Activated naive CD4-positive, alpha-beta T cell treated with anti-CD3 and anti-CD28 coated beads for 36 hours (primary cell): Measurements from ENCODE around the gene CABYR. TPM values are rescaled to one million over a fixed set of nuclear protein-coding genes. Genes with fewer than 3 reads are reported as not detected.
A peak's percentile ranks its signal among the peaks of the same experiment; 100 is the strongest.

Experiments used
- CTCF ChIA-PET: fragments of 350-600 bp; sonication (Branson Sonifier 250); formaldehyde crosslinking; loops from one replicate; lab custom pipeline; 2021; ENCODE audit warnings: antibody characterized with exemption; lab: Charles Lee
- DNase-seq: peaks from one replicate; pipeline ENCODE4 v3.0.0-alpha.2; 2020
- H3K27ac Mint-ChIP-seq: one replicate; pipeline ENCODE4 v1.8.0; 2021; ENCODE audit warnings: mild to moderate bottlenecking, mixed read lengths
- H3K27me3 Mint-ChIP-seq: one replicate; pipeline ENCODE4 v1.8.0; 2021; ENCODE audit warnings: low read depth, mixed read lengths
- H3K36me3 Mint-ChIP-seq: one replicate; pipeline ENCODE4 v1.8.0; 2021; ENCODE audit warnings: low read depth, mixed read lengths
- H3K4me1 Mint-ChIP-seq: one replicate; pipeline ENCODE4 v1.8.0; 2021; ENCODE audit warnings: low read depth, mixed read lengths
- H3K4me3 Mint-ChIP-seq: one replicate; pipeline ENCODE4 v1.8.0; 2021; ENCODE audit warnings: mild to moderate bottlenecking, moderate library complexity, mixed read lengths
- H3K9me3 Mint-ChIP-seq: one replicate; pipeline ENCODE4 v1.8.0; 2021; ENCODE audit warnings: mixed read lengths
- intact Hi-C: fragments of 100-400 bp; cut with micrococcal nuclease; formaldehyde crosslinking; loops from one replicate; pipeline ENCODE4 v1.15.1; 2023
- total RNA-seq, 2 experiments: library from RNA; stranded (reverse); gene quantifications; one replicate each; pipeline ENCODE4 v1.2.3, GENCODE V29; 2021

The CABYR gene
- total RNA-seq, 2 experiments from 2014 or later: 1.2 to 1.7 TPM

GRCh38 chr18:24112874-24113615 is 25.8 kb upstream of the CABYR start:
- H3K4me3 Mint-ChIP-seq: no peak overlapping the region
- peaks cover 28% of the 10 kb centered on the region for H3K4me1 Mint-ChIP-seq
- no peaks in the 10 kb centered on the region for H3K27me3 Mint-ChIP-seq
- no peak for DNase-seq
- H3K9me3 Mint-ChIP-seq: no peaks in the 10 kb centered on the region
- H3K27ac Mint-ChIP-seq: peak overlapping the region; percentile 5
- intact Hi-C loops: no loop called here
- CTCF ChIA-PET: no interaction called here
- H3K36me3 Mint-ChIP-seq: peaks cover 8% of the 10 kb centered on the region

- CTCF ChIA-PET: interaction anchor here (1.1 to 1.4 kb wide), 3 partner anchors 196 to 412 kb away, joined by 3 to 4 read pairs (median 3); no protein-coding TSS in a partner anchor
- no peak overlapping the region for H3K27ac Mint-ChIP-seq
- H3K36me3 Mint-ChIP-seq: peaks cover 11% of the 10 kb centered on the region
- no peak overlapping the region for H3K4me3 Mint-ChIP-seq
- H3K27me3 Mint-ChIP-seq: no peaks in the 10 kb centered on the region
- intact Hi-C loops: no loop called here
- H3K4me1 Mint-ChIP-seq: peaks cover 28% of the 10 kb centered on the region
- H3K9me3 Mint-ChIP-seq: no peaks in the 10 kb centered on the region
- DNase-seq: no peak
These were observed 23.8 kb upstream of the CABYR start for GRCh38 chr18:24114924-24115549.

GRCh38 chr18:24115628-24116027 is 23.2 kb upstream of the CABYR start:
- intact Hi-C loops: no loop called here
- H3K4me1 Mint-ChIP-seq: peaks cover 28% of the 10 kb centered on the region
- CTCF ChIA-PET: interaction anchor here (1.0 to 1.1 kb wide), 3 partner anchors 98 to 413 kb away, joined by 3 read pairs; no protein-coding TSS in a partner anchor
- H3K9me3 Mint-ChIP-seq: no peaks in the 10 kb centered on the region
- DNase-seq: no peak
- peaks cover 13% of the 10 kb centered on the region for H3K36me3 Mint-ChIP-seq
- H3K27me3 Mint-ChIP-seq: no peaks in the 10 kb centered on the region
- no peak overlapping the region for H3K27ac Mint-ChIP-seq
- no peak overlapping the region for H3K4me3 Mint-ChIP-seq

GRCh38 chr18:24118750-24119577 is 19.9 kb upstream of the CABYR start:
- Mint-ChIP-seq H3K27me3 (no peaks in the 10 kb centered on the region), H3K36me3 (peaks cover 15% of the 10 kb centered on the region), H3K9me3 (no peaks in the 10 kb centered on the region), H3K4me1 (peaks cover 15% of the 10 kb centered on the region), H3K27ac (peak overlapping the region; percentile 38), H3K4me3 (no peak overlapping the region)
- CTCF ChIA-PET: interaction anchor here (0.7 to 1.5 kb wide), 11 partner anchors 12 to 497 kb away, joined by 3 to 9 read pairs (median 3); no protein-coding TSS in a partner anchor
- intact Hi-C loops: loop anchor here (1.0 to 2.0 kb wide), 9 partner anchors 43 to 616 kb away; partner anchors contain the start of gene RMC1
- DNase-seq: peak; percentile 91

GRCh38 chr18:24120676-24121075 is 18.2 kb upstream of the CABYR start:
- no peak for DNase-seq
- intact Hi-C loops: no loop called here
- CTCF ChIA-PET: interaction anchor here (0.6 to 1.7 kb wide), 4 partner anchors 40 to 589 kb away, joined by 3 to 9 read pairs (median 6); no protein-coding TSS in a partner anchor
- Mint-ChIP-seq H3K4me1 (peaks cover 3% of the 10 kb centered on the region), H3K36me3 (peaks cover 14% of the 10 kb centered on the region), H3K9me3 (no peaks in the 10 kb centered on the region), H3K4me3 (no peak overlapping the region), H3K27me3 (no peaks in the 10 kb centered on the region), H3K27ac (no peak overlapping the region)

- CTCF ChIA-PET: interaction anchor here (1.5 kb wide), 1 partner anchor 203 kb away, joined by 3 read pairs; no protein-coding TSS in a partner anchor
- H3K36me3 Mint-ChIP-seq: peaks cover 12% of the 10 kb centered on the region
- H3K4me1 Mint-ChIP-seq: no peaks in the 10 kb centered on the region
- H3K9me3 Mint-ChIP-seq: no peaks in the 10 kb centered on the region
- H3K4me3 Mint-ChIP-seq: no peak overlapping the region
- H3K27me3 Mint-ChIP-seq: no peaks in the 10 kb centered on the region
- no peak overlapping the region for H3K27ac Mint-ChIP-seq
- intact Hi-C loops: no loop called here
- no peak for DNase-seq
These were observed 17.2 kb upstream of the CABYR start for GRCh38 chr18:24121625-24122024.

- Mint-ChIP-seq H3K4me3 (no peak overlapping the region), H3K27ac (no peak overlapping the region), H3K27me3 (no peaks in the 10 kb centered on the region), H3K4me1 (no peaks in the 10 kb centered on the region), H3K36me3 (peaks cover 12% of the 10 kb centered on the region), H3K9me3 (no peaks in the 10 kb centered on the region)
- CTCF ChIA-PET: interaction anchor here (1.1 to 1.6 kb wide), 2 partner anchors 10 to 208 kb away, joined by 4 read pairs; no protein-coding TSS in a partner anchor
- DNase-seq: no peak
- intact Hi-C loops: no loop called here
These were observed 12.5 kb upstream of the CABYR start for GRCh38 chr18:24126155-24126961.

- CTCF ChIA-PET: interaction anchor here (1.2 kb wide), 1 partner anchor 209 kb away, joined by 3 read pairs; no protein-coding TSS in a partner anchor
- no peak overlapping the region for H3K4me3 Mint-ChIP-seq
- no peak for DNase-seq
- H3K27me3 Mint-ChIP-seq: no peaks in the 10 kb centered on the region
- no peaks in the 10 kb centered on the region for H3K9me3 Mint-ChIP-seq
- intact Hi-C loops: no loop called here
- no peak overlapping the region for H3K27ac Mint-ChIP-seq
- H3K36me3 Mint-ChIP-seq: peaks cover 12% of the 10 kb centered on the region
- no peaks in the 10 kb centered on the region for H3K4me1 Mint-ChIP-seq
These were observed 11.1 kb upstream of the CABYR start for GRCh38 chr18:24127735-24128134.

GRCh38 chr18:24128700-24129099 is 10.2 kb upstream of the CABYR start:
- Mint-ChIP-seq H3K4me1 (no peaks in the 10 kb centered on the region), H3K27me3 (no peaks in the 10 kb centered on the region), H3K9me3 (no peaks in the 10 kb centered on the region), H3K4me3 (no peak overlapping the region), H3K27ac (no peak overlapping the region), H3K36me3 (peaks cover 12% of the 10 kb centered on the region)
- intact Hi-C loops: no loop called here
- DNase-seq: no peak
- CTCF ChIA-PET: no interaction called here

- CTCF ChIA-PET: interaction anchor here (0.6 kb wide), 1 partner anchor 262 kb away, joined by 4 read pairs; no protein-coding TSS in a partner anchor
- no peak overlapping the region for H3K4me3 Mint-ChIP-seq
- no peaks in the 10 kb centered on the region for H3K4me1 Mint-ChIP-seq
- no peak for DNase-seq
- no peak overlapping the region for H3K27ac Mint-ChIP-seq
- intact Hi-C loops: no loop called here
- no peaks in the 10 kb centered on the region for H3K27me3 Mint-ChIP-seq
- H3K36me3 Mint-ChIP-seq: peaks cover 9% of the 10 kb centered on the region
- H3K9me3 Mint-ChIP-seq: no peaks in the 10 kb centered on the region
These were observed 8.4 kb upstream of the CABYR start for GRCh38 chr18:24130494-24130893.

GRCh38 chr18:24136967-24137373 is 1.9 kb upstream of the CABYR start:
- CTCF ChIA-PET: interaction anchor here (1.2 kb wide), 1 partner anchor 12 kb away, joined by 4 read pairs; no protein-coding TSS in a partner anchor
- H3K36me3 Mint-ChIP-seq: no peaks in the 10 kb centered on the region
- intact Hi-C loops: loop anchor here (5.0 kb wide), 1 partner anchor 510 kb away; no protein-coding TSS in a partner anchor
- no peak overlapping the region for H3K27ac Mint-ChIP-seq
- peaks cover 11% of the 10 kb centered on the region for H3K27me3 Mint-ChIP-seq
- H3K4me1 Mint-ChIP-seq: peaks cover 7% of the 10 kb centered on the region
- H3K4me3 Mint-ChIP-seq: no peak overlapping the region
- no peak for DNase-seq
- no peaks in the 10 kb centered on the region for H3K9me3 Mint-ChIP-seq
